ENCODE results near the gene ANKRD16.
"Not testable (repeated sequence)": the region's sequence is repeated elsewhere in the genome, so short reads cannot be mapped to it uniquely, and the experiment has no call there.

ANKRD16 gene

GRCh38 chr10:5830629-5831445 lies 58.9 kb downstream of the ANKRD16 start:
- Mint-ChIP-seq H3K36me3 (ENCODE audit: low read depth) (no peaks in the 10 kb centered on the region), H3K4me1 (ENCODE audit: low read depth) (no peaks in the 10 kb centered on the region), H3K4me3 (no peak overlapping the region), H3K27ac (no peak overlapping the region), H3K27me3 (peaks cover 2% of the 10 kb centered on the region), H3K9me3 (no peaks in the 10 kb centered on the region)
- intact Hi-C loops (cut with micrococcal nuclease) = no loop called here

- no peaks in the 10 kb centered on the region for H3K4me1 Mint-ChIP-seq (ENCODE audit: low read depth)
- H3K9me3 Mint-ChIP-seq = no peaks in the 10 kb centered on the region
- no peaks in the 10 kb centered on the region for H3K36me3 Mint-ChIP-seq (ENCODE audit: low read depth)
- no peak overlapping the region for H3K4me3 Mint-ChIP-seq
- intact Hi-C loops (cut with micrococcal nuclease) = no loop called here
- H3K27me3 Mint-ChIP-seq = no peaks in the 10 kb centered on the region
- H3K27ac Mint-ChIP-seq = no peak overlapping the region
Measured at GRCh38 chr10:5829267-5829666, 60.4 kb downstream of the ANKRD16 start.

- Mint-ChIP-seq H3K4me3 (no peak overlapping the region), H3K4me1 (ENCODE audit: low read depth) (no peaks in the 10 kb centered on the region), H3K27ac (no peak overlapping the region), H3K27me3 (no peaks in the 10 kb centered on the region), H3K9me3 (no peaks in the 10 kb centered on the region), H3K36me3 (ENCODE audit: low read depth) (no peaks in the 10 kb centered on the region)
- intact Hi-C loops (cut with micrococcal nuclease) = no loop called here
Measured at GRCh38 chr10:5828725-5829124, 61.0 kb downstream of the ANKRD16 start.

GRCh38 chr10:5827841-5828240 lies 61.9 kb downstream of the ANKRD16 start:
- Mint-ChIP-seq H3K27me3 (no peaks in the 10 kb centered on the region), H3K9me3 (no peaks in the 10 kb centered on the region), H3K27ac (no peak overlapping the region), H3K4me1 (ENCODE audit: low read depth) (no peaks in the 10 kb centered on the region), H3K4me3 (no peak overlapping the region), H3K36me3 (ENCODE audit: low read depth) (no peaks in the 10 kb centered on the region)
- intact Hi-C loops (cut with micrococcal nuclease) = no loop called here

- intact Hi-C loops (cut with micrococcal nuclease); H3K4me1 Mint-ChIP-seq (ENCODE audit: low read depth); H3K36me3 Mint-ChIP-seq (ENCODE audit: low read depth): not testable (repeated sequence)
Measured at GRCh38 chr10:5826511-5826910, 63.2 kb downstream of the ANKRD16 start.

GRCh38 chr10:5818894-5819293 lies 70.8 kb downstream of the ANKRD16 start:
- intact Hi-C loops (cut with micrococcal nuclease) = no loop called here
- Mint-ChIP-seq H3K27me3 (no peaks in the 10 kb centered on the region), H3K9me3 (no peaks in the 10 kb centered on the region), H3K4me3 (no peak overlapping the region), H3K4me1 (ENCODE audit: low read depth) (peaks cover 55% of the 10 kb centered on the region), H3K36me3 (ENCODE audit: low read depth) (no peaks in the 10 kb centered on the region), H3K27ac (peak overlapping the region; percentile 81)

More at GRCh38 chr10:5826511-5826910, 63.2 kb downstream of the ANKRD16 start:
- H3K27ac Mint-ChIP-seq, H3K27me3 Mint-ChIP-seq, H3K4me3 Mint-ChIP-seq, H3K9me3 Mint-ChIP-seq: not testable (repeated sequence)

- H3K27ac Mint-ChIP-seq = peak overlapping the region; percentile 89
Measured at GRCh38 chr10:5818048-5818331, 71.7 kb downstream of the ANKRD16 start.

GRCh38 chr10:5817322-5818047 lies 72.2 kb downstream of the ANKRD16 start:
- Mint-ChIP-seq H3K9me3 (no peaks in the 10 kb centered on the region), H3K4me1 (ENCODE audit: low read depth) (peaks cover 55% of the 10 kb centered on the region), H3K27ac (peak overlapping the region; percentile 89), H3K4me3 (no peak overlapping the region), H3K27me3 (no peaks in the 10 kb centered on the region), H3K36me3 (ENCODE audit: low read depth) (peaks cover 9% of the 10 kb centered on the region)
- intact Hi-C loops (cut with micrococcal nuclease) = loop anchor here (2.0 kb wide), 1 partner anchor 35 kb away; no protein-coding TSS in a partner anchor

More at GRCh38 chr10:5818048-5818331, 71.7 kb downstream of the ANKRD16 start:
- intact Hi-C loops (cut with micrococcal nuclease) = no loop called here
- H3K36me3 Mint-ChIP-seq (ENCODE audit: low read depth) = peaks cover 4% of the 10 kb centered on the region
- no peaks in the 10 kb centered on the region for H3K9me3 Mint-ChIP-seq
- H3K4me1 Mint-ChIP-seq (ENCODE audit: low read depth) = peaks cover 55% of the 10 kb centered on the region
- no peak overlapping the region for H3K4me3 Mint-ChIP-seq
- no peaks in the 10 kb centered on the region for H3K27me3 Mint-ChIP-seq

- Mint-ChIP-seq H3K4me1 (ENCODE audit: low read depth) (peaks cover 64% of the 10 kb centered on the region), H3K9me3 (no peaks in the 10 kb centered on the region), H3K27me3 (no peaks in the 10 kb centered on the region), H3K27ac (no peak overlapping the region), H3K36me3 (ENCODE audit: low read depth) (peaks cover 15% of the 10 kb centered on the region), H3K4me3 (no peak overlapping the region)
- intact Hi-C loops (cut with micrococcal nuclease) = loop anchor here (2.0 kb wide), 1 partner anchor 37 kb away; no protein-coding TSS in a partner anchor
Measured at GRCh38 chr10:5816170-5816569, 73.5 kb downstream of the ANKRD16 start.

GRCh38 chr10:5814110-5815107 lies 75.3 kb downstream of the ANKRD16 start:
- peaks cover 17% of the 10 kb centered on the region for H3K36me3 Mint-ChIP-seq (ENCODE audit: low read depth)
- no peaks in the 10 kb centered on the region for H3K9me3 Mint-ChIP-seq
- intact Hi-C loops (cut with micrococcal nuclease) = loop anchor here (5.0 kb wide), 1 partner anchor 132 kb away; the partner anchor contains the start of gene TASOR2
- peak overlapping the region; percentile 98 for H3K27ac Mint-ChIP-seq
- H3K4me3 Mint-ChIP-seq = peak overlapping the region; percentile 99
- peaks cover 68% of the 10 kb centered on the region for H3K4me1 Mint-ChIP-seq (ENCODE audit: low read depth)
- no peaks in the 10 kb centered on the region for H3K27me3 Mint-ChIP-seq

- H3K27ac Mint-ChIP-seq = peak within 1 kb of the TSS; percentile 98
- no peaks in the 10 kb centered on the region for H3K27me3 Mint-ChIP-seq
- peaks cover 26% of the 10 kb centered on the region for H3K36me3 Mint-ChIP-seq (ENCODE audit: low read depth)
- intact Hi-C loops (cut with micrococcal nuclease) = loop anchor here (1.0 to 5.0 kb wide), 3 partner anchors 60 to 131 kb away; partner anchors contain the start of genes ANKRD16 and TASOR2
- H3K4me3 Mint-ChIP-seq = peak within 1 kb of the TSS; percentile 99
- H3K9me3 Mint-ChIP-seq = no peaks in the 10 kb centered on the region
- peaks cover 68% of the 10 kb centered on the region for H3K4me1 Mint-ChIP-seq (ENCODE audit: low read depth)
Measured at GRCh38 chr10:5813341-5814109, 76.2 kb downstream of the ANKRD16 start, which contains the start of gene GDI2. TSS of gene GDI2 (minus strand) at chr10:5813434. CDS start at chr10:5813258, 176 bp downstream.

GRCh38 chr10:5813091-5813340 lies 76.7 kb downstream of the ANKRD16 start:
- H3K4me3 Mint-ChIP-seq = peak overlapping the region; percentile 99
- peaks cover 71% of the 10 kb centered on the region for H3K4me1 Mint-ChIP-seq (ENCODE audit: low read depth)
- no peaks in the 10 kb centered on the region for H3K27me3 Mint-ChIP-seq
- peak overlapping the region; percentile 98 for H3K27ac Mint-ChIP-seq
- intact Hi-C loops (cut with micrococcal nuclease) = loop anchor here (1.0 to 5.0 kb wide), 3 partner anchors 60 to 131 kb away; partner anchors contain the start of genes ANKRD16 and TASOR2
- H3K36me3 Mint-ChIP-seq (ENCODE audit: low read depth) = peaks cover 31% of the 10 kb centered on the region
- H3K9me3 Mint-ChIP-seq = no peaks in the 10 kb centered on the region

Measured in dendritic cell treated with granulocyte-macrophage colony-stimulating factor and Interleukin-4, amounts not matched to agents 40 ng/mL and 50 ng/mL, for 4 days (primary cell).